RCC 7860 (cell line): ENCODE data around the gene PCDHB1.
A peak's percentile ranks its signal among the peaks of the same experiment; 100 is the strongest.
"Not testable (repeated sequence)": the region's sequence is repeated elsewhere in the genome, so short reads cannot be mapped to it uniquely, and the experiment has no call there.

Experiments used
- DNase-seq: peaks from one replicate; pipeline ENCODE4 v3.0.0-alpha.2; 2015; ENCODE audit warnings: low spot score
- FAIRE-seq: peaks from 2 replicates; lab custom pipeline; 2012; peaks lifted over from hg19 to GRCh38; lab: Jason Lieb, UNC

The PCDHB1 gene

GRCh38 chr5:141082228-141082627 lies 31.1 kb downstream of the PCDHB1 start:
- DNase-seq (no peak), FAIRE-seq (no peak)

DNA sequence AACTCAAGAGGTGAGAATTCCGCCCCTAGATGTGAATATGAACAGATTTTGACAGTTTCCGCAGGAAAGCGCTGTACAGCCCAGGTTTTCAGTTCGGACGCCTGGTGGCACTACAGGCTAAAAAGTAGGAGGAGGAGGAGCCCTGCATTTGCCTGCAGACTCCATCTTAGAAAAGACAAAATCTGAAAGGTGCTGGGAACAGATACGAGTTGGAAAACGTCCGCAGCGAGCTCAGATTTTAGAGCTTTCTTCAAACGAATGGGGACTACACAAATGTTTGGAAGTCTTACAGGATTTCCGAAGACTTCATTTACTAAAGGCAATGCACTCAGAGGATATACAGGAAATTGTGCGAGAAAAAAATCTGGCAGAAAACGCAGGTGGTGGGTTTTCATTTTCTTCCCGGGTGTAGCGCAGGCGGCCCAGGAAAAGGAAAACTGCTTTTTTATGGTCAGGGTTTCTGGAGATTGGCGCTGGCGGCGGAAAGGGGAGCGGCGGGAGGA lies 33.4 kb downstream of the PCDHB1 start:
- no peak for FAIRE-seq

GRCh38 chr5:141094481-141095262 lies 43.5 kb downstream of the PCDHB1 start, which contains the start of gene PCDHB2:
PCDHB2 (plus strand) TSS chr5:141094615; CDS start chr5:141094791, 176 bp downstream.
- FAIRE-seq (no peak), DNase-seq (peak; percentile 29)

More for the DNA sequence above, 33.4 kb downstream of the PCDHB1 start:
- peak; percentile 38 for DNase-seq

DNA sequence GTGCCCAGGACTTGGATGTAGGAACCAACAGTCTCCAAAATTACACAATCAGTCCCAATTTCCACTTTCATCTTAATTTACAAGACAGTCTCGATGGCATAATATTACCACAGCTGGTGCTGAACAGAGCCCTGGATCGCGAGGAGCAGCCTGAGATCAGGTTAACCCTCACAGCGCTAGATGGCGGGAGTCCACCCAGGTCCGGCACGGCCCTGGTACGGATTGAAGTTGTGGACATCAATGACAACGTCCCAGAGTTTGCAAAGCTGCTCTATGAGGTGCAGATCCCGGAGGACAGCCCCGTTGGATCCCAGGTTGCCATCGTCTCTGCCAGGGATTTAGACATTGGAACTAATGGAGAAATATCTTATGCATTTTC lies 44.1 kb downstream of the PCDHB1 start:
- DNase-seq = no peak
- FAIRE-seq = no peak

GRCh38 chr5:141096181-141096580 lies 45.0 kb downstream of the PCDHB1 start:
- DNase-seq, FAIRE-seq: not testable (repeated sequence)

- not testable (repeated sequence) for DNase-seq, FAIRE-seq
Observed at GRCh38 chr5:141096586-141096985, 45.4 kb downstream of the PCDHB1 start.

DNA sequence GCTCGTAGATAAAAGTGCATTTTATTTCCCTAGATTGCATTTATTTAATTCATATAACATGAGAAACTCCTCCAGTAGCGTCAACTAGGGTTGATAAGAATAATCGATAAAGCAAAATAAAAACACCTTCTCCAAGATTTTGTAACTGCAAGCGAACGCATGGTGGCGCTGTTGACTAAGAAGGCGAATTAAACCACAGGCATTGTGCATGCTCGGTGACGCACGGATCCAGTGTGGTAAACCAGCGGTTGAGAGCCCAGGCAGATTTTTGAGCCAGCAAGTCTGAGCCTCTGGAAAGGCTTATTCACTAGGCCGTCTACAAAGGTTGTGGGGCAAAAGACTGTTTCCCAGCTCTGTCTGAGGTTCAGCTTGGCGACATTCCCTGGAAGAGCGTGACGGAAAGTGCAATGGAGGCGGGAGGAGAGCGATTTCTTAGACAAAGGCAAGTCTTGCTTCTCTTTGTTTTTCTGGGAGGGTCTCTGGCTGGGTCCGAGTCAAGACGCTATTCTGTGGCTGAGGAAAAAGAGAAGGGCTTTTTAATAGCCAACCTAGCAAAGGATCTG lies 49.1 kb downstream of the PCDHB1 start, which contains the start of gene PCDHB3:
PCDHB3 (plus strand) TSS at position 231 of the 563 bp plus-strand sequence; CDS start at position 408, 177 bp downstream.
- DNase-seq = no peak

GRCh38 chr5:141101059-141101458 lies 49.9 kb downstream of the PCDHB1 start:
- DNase-seq = no peak
- no peak for FAIRE-seq

More for the DNA sequence above, 49.1 kb downstream of the PCDHB1 start, which contains the start of gene PCDHB3:
- FAIRE-seq = no peak

- DNase-seq, FAIRE-seq: not testable (repeated sequence)
Observed at GRCh38 chr5:141102070-141102469, 50.9 kb downstream of the PCDHB1 start.

DNA sequence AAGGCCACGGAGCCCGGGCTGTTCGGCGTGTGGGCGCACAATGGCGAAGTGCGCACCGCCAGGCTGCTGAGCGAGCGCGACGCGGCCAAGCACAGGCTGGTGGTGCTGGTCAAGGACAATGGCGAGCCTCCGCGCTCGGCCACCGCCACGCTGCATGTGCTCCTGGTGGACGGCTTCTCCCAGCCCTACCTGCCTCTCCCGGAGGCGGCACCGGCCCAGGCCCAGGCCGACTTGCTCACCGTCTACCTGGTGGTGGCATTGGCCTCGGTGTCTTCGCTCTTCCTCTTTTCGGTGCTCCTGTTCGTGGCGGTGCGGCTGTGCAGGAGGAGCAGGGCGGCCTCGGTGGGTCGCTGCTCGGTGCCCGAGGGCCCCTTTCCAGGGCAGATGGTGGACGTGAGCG lies 51.3 kb downstream of the PCDHB1 start:
- not testable (repeated sequence) for DNase-seq, FAIRE-seq

GRCh38 chr5:141105350-141105749 lies 54.2 kb downstream of the PCDHB1 start:
- DNase-seq = no peak
- no peak for FAIRE-seq
